HG03432 (cell line): ENCODE data around the gene PCDHB11.
"Not testable (repeated sequence)": the region's sequence is repeated elsewhere in the genome, so short reads cannot be mapped to it uniquely, and the experiment has no call there.

ENCODE experiments used
- ATAC-seq: cut with Tn5 transposase; IDR thresholded peaks from one replicate; pipeline ENCODE4 v1.9.1; 2021; ENCODE audit warnings: mild to moderate bottlenecking, moderate library complexity; ENCODE audit not compliant: unreplicated experiment

The PCDHB11 gene

GRCh38 chr5:141236516-141237313 lies 37.3 kb downstream of the PCDHB11 start:
- ATAC-seq = no peak

- no peak for ATAC-seq
Measured at GRCh38 chr5:141241496-141241895, 42.1 kb downstream of the PCDHB11 start.

- ATAC-seq = no peak
Measured at GRCh38 chr5:141245250-141245717, 45.9 kb downstream of the PCDHB11 start, which contains the start of gene PCDHB15. Gene PCDHB15 (plus strand): TSS chr5:141245395. CDS start chr5:141245579, 184 bp downstream.

GRCh38 chr5:141246971-141247370 lies 47.5 kb downstream of the PCDHB11 start:
- not testable (repeated sequence) for ATAC-seq

GRCh38 chr5:141247434-141247833 lies 48.0 kb downstream of the PCDHB11 start:
- not testable (repeated sequence) for ATAC-seq

GRCh38 chr5:141250576-141250975 lies 51.1 kb downstream of the PCDHB11 start:
- ATAC-seq = no peak
